OCI-LY1 (cell line): ENCODE measurements around the gene TMEM131.

Experiments used
- H2AFZ ChIP-seq: fragments of 200-600 bp; sonication (generic), shearing (Covaris generic); 2 replicates; pipeline ENCODE4 v1.6.0; 2014; ENCODE audit warnings: antibody characterized with exemption, mild to moderate bottlenecking, low read length
- H3F3A ChIP-seq: fragments of 200-600 bp; sonication (generic), shearing (Covaris generic); 2 replicates; pipeline ENCODE4 v1.6.0; 2014; ENCODE audit warnings: mild to moderate bottlenecking, antibody characterized with exemption, low read length, moderate library complexity; ENCODE audit not compliant: insufficient read depth
- H3K27ac ChIP-seq: fragments of 200-600 bp; sonication (generic); 2 replicates; pipeline ENCODE4 v1.5.1; 2014; ENCODE audit warnings: low read length, mixed run types, mild to moderate bottlenecking, low read depth; ENCODE audit not compliant: poor library complexity, severe bottlenecking
- H3K27me3 ChIP-seq: fragments of 200-600 bp; sonication (generic); 2 replicates; pipeline ENCODE4 v1.6.0; 2014; ENCODE audit warnings: antibody characterized with exemption, mild to moderate bottlenecking, low read length, moderate library complexity; ENCODE audit not compliant: insufficient read depth
- H3K36me3 ChIP-seq: fragments of 200-600 bp; sonication (generic); 2 replicates; pipeline ENCODE4 v1.6.1; 2014; ENCODE audit warnings: mild to moderate bottlenecking, antibody characterized with exemption, low read length, moderate library complexity, mixed read lengths; ENCODE audit not compliant: insufficient read depth
- H3K4me1 ChIP-seq: fragments of 200-600 bp; sonication (generic); 2 replicates; pipeline ENCODE4 v1.5.1; 2014; ENCODE audit warnings: mild to moderate bottlenecking, low read length, moderate library complexity; ENCODE audit not compliant: insufficient read depth, severe bottlenecking
- H3K4me2 ChIP-seq: fragments of 200-600 bp; sonication (generic), shearing (Covaris generic); 2 replicates; pipeline ENCODE4 v1.6.1; 2014; ENCODE audit warnings: low read length
- H3K4me3 ChIP-seq: fragments of 200-600 bp; sonication (generic); 2 replicates; pipeline ENCODE4 v1.5.1; 2014; ENCODE audit warnings: low read length, low read depth, mild to moderate bottlenecking, mixed read lengths; ENCODE audit not compliant: poor library complexity, severe bottlenecking
- H3K79me2 ChIP-seq: fragments of 200-600 bp; shearing (Covaris generic); 2 replicates; pipeline ENCODE4 v1.6.1; 2016; ENCODE audit warnings: mixed run types, low read length, mixed read lengths; ENCODE audit not compliant: insufficient read depth
- H3K9ac ChIP-seq: fragments of 200-600 bp; sonication (generic), shearing (Covaris generic); 2 replicates; pipeline ENCODE4 v1.6.1; 2014; ENCODE audit warnings: mild to moderate bottlenecking, low read length, mixed read lengths
- H3K9me2 ChIP-seq: fragments of 200-600 bp; sonication (generic), shearing (Covaris generic); 2 replicates; pipeline ENCODE4 v1.6.1; 2014; ENCODE audit warnings: low read depth, mild to moderate bottlenecking, low read length, mixed read lengths
- H3K9me3 ChIP-seq: fragments of 200-600 bp; shearing (Covaris generic); 2 replicates; pipeline ENCODE4 v1.6.1; 2014; ENCODE audit warnings: low read length, mixed read lengths
- H4K20me1 ChIP-seq: fragments of 200-600 bp; sonication (generic), shearing (Covaris generic); 2 replicates; pipeline ENCODE4 v1.6.0; 2016; ENCODE audit warnings: mild to moderate bottlenecking, low read length; ENCODE audit not compliant: insufficient read depth
- EZH2 ChIP-seq: fragments of 200-600 bp; sonication (generic), shearing (Covaris generic); IDR thresholded peaks from 2 replicates; pipeline ENCODE4 v1.8.0; 2017; ENCODE audit warnings: borderline replicate concordance, mixed run types, mild to moderate bottlenecking, antibody characterized with exemption, low read length, moderate library complexity, mixed read lengths
- TF ChIP-seq, protein P1 (sequence below): fragments of 200-600 bp; sonication (generic), shearing (Covaris generic); IDR thresholded peaks from 2 replicates; pipeline ENCODE4 v1.5.1; 2017; ENCODE audit warnings: mild to moderate bottlenecking, antibody characterized with exemption, low read length, moderate library complexity, mixed read lengths

The TMEM131 gene

DNA sequence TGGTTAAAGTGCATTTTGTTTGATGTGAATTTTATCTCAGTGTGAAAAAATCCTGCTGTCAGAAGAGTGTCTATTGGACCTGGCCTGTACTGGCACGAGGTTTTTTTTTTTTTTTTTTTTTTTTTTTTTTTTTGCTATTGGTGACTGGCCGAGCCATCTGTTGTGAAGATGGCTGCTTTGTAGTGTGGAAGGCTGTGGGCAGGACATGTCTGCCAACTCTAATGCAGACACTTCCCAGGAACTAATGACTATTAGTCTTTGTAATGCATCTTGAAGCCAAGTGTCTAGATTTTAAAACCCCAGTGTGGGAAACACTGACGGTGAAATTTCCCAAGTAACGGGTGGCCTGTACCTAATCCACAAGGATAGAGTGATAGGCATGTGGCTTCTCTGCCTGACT is 248.0 kb downstream of the TMEM131 start:
- Histone ChIP-seq H3K27ac (no peak overlapping the region), H3K79me2 (no peaks in the 10 kb centered on the region), H3K4me2 (peak overlapping the region; percentile 79; the same call in 1 of the 2 replicates), H2AFZ (no peak overlapping the region), H3K9me2 (no peaks in the 10 kb centered on the region), H4K20me1 (no peaks in the 10 kb centered on the region), H3K4me1 (peaks cover 10% of the 10 kb centered on the region), H3K4me3 (no peak overlapping the region), H3K36me3 (no peaks in the 10 kb centered on the region; the same call in 1 of the 2 replicates), H3K9ac (no peak overlapping the region), H3K9me3 (no peaks in the 10 kb centered on the region), H3K27me3 (no peaks in the 10 kb centered on the region), H3F3A (no peaks in the 10 kb centered on the region)
- no peak for TF ChIP-seq EZH2
- TF ChIP-seq, protein P1, sequence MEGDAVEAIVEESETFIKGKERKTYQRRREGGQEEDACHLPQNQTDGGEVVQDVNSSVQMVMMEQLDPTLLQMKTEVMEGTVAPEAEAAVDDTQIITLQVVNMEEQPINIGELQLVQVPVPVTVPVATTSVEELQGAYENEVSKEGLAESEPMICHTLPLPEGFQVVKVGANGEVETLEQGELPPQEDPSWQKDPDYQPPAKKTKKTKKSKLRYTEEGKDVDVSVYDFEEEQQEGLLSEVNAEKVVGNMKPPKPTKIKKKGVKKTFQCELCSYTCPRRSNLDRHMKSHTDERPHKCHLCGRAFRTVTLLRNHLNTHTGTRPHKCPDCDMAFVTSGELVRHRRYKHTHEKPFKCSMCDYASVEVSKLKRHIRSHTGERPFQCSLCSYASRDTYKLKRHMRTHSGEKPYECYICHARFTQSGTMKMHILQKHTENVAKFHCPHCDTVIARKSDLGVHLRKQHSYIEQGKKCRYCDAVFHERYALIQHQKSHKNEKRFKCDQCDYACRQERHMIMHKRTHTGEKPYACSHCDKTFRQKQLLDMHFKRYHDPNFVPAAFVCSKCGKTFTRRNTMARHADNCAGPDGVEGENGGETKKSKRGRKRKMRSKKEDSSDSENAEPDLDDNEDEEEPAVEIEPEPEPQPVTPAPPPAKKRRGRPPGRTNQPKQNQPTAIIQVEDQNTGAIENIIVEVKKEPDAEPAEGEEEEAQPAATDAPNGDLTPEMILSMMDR: no peak

DNA sequence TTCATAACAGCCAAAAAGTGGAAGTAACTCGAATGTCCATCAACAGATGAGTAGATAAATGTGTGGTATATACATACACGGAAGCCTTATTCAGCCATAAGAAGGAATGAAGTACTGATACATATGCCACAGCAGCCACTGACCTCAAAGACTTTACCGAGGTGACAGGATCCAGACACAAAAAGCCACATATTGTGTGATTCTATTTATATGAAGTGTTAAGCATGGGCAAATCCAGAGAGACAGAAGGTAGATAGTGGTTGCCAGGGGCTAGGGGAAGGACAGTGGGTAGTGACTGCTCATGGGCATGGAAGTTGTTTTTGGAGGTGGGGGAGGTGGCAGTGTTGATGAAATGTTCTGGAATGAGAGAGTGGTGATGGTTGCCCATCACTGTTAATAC is 248.5 kb downstream of the TMEM131 start:
- Histone ChIP-seq H3K4me1 (peaks cover 10% of the 10 kb centered on the region), H3K4me2 (no peak overlapping the region), H3K9me2 (no peaks in the 10 kb centered on the region), H3K9me3 (no peaks in the 10 kb centered on the region), H3F3A (no peaks in the 10 kb centered on the region), H3K27ac (no peak overlapping the region), H3K36me3 (no peaks in the 10 kb centered on the region; the same call in 1 of the 2 replicates), H2AFZ (no peak overlapping the region), H3K79me2 (no peaks in the 10 kb centered on the region), H3K4me3 (no peak overlapping the region), H4K20me1 (no peaks in the 10 kb centered on the region), H3K9ac (no peak overlapping the region), H3K27me3 (no peaks in the 10 kb centered on the region)
- TF ChIP-seq, protein P1: no peak
- TF ChIP-seq EZH2: no peak

DNA sequence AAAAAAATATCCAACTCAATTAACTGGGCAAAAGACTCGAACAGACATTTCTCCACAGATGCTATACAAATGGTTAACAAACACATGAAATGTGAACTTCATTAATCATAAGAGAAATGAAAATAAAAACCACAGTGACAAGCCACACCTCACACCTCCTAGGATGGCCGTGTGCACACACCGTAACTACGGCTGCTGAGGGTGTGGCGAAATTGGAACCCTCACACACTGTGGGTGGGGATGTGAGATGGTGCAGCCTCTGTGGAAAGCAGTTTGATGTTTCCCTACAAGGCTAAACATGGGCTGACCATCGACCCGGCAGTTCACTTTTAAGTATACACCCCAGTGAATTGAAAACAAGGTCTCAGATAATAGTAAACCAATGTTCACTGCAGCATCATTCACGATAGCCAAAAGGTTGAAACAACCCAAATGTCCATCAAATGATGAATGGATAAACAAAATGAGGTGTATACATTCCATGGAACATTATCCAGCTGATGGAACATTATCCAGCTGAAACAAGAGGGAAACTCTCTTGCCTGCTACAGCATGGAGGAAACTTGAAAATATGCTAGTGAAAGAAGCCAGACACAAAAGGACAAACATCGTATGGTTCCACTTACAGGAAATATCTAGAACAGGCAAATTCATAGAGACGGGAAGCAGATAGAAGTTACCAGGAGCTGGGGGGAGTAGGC is 250.1 kb downstream of the TMEM131 start:
- Histone ChIP-seq H2AFZ (no peak overlapping the region), H3K27me3 (no peaks in the 10 kb centered on the region), H4K20me1 (no peaks in the 10 kb centered on the region), H3F3A (no peaks in the 10 kb centered on the region), H3K4me1 (peaks cover 10% of the 10 kb centered on the region), H3K79me2 (no peaks in the 10 kb centered on the region), H3K27ac (no peak overlapping the region), H3K9me3 (no peaks in the 10 kb centered on the region), H3K36me3 (no peaks in the 10 kb centered on the region; the same call in 1 of the 2 replicates), H3K9ac (no peak overlapping the region), H3K9me2 (no peaks in the 10 kb centered on the region), H3K4me3 (no peak overlapping the region), H3K4me2 (no peak overlapping the region)
- TF ChIP-seq, protein P1: no peak
- no peak for TF ChIP-seq EZH2
